ENCODE measurements around the gene ZFAND3. TPM values are rescaled to one million over a fixed set of nuclear protein-coding genes. Genes with fewer than 3 reads are reported as not detected.

Gene ZFAND3
- polyA plus RNA-seq, 3 donors = 11.5 to 21.1 (median 11.7) TPM

GRCh38 chr6:38177882-38178583 lies 358.5 kb downstream of the ZFAND3 start:
- no peak for DNase-seq
- no peak overlapping the region for H3K4me3 Mint-ChIP-seq
- H3K36me3 Mint-ChIP-seq = peaks cover 10 to 22% of the 10 kb centered on the region in 2 donors
- peaks cover 0 to 3% (median 3%) of the 10 kb centered on the region in 3 donors for H3K27me3 Mint-ChIP-seq (ENCODE audit: low read depth in 3 of 3)
- WGBS (ENCODE audit: insufficient coverage) = 90% methylated on average over 12 of the region's 14 CpGs
- Histone ChIP-seq H3K9ac (ENCODE audit: insufficient read depth, low read length, poor library complexity, severe bottlenecking) (no peak overlapping the region), H3K27me3 (ENCODE audit: control insufficient read depth in 2 of 2, insufficient read depth in 2 of 2, low read length in 2 of 2) (no peaks in the 10 kb centered on the region), H4K20me1 (ENCODE audit: insufficient read depth, low read length) (no peaks in the 10 kb centered on the region), H3K36me3 (replicated peaks in 1 of 2; ENCODE audit: control insufficient read depth in 1 of 2, insufficient read depth in 2 of 2, low read length in 2 of 2) (no peaks in the 10 kb centered on the region), H2AFZ (ENCODE audit: insufficient read depth, low read depth, low read length, poor library complexity, severe bottlenecking) (no peak overlapping the region), H3K4me3 (replicated peaks in 1 of 3; ENCODE audit: low read depth in 2 of 3, low read length in 3 of 3) (no peak overlapping the region), H3K79me2 (ENCODE audit: insufficient read depth, low read length) (no peaks in the 10 kb centered on the region), H3K27ac (ENCODE audit: low read depth in 1 of 2, low read length in 2 of 2) (no peak overlapping the region), H3K4me2 (replicated peaks; ENCODE audit: extremely low read depth, low read length, poor library complexity, severe bottlenecking) (no peak overlapping the region), H3K9me3 (replicated peaks in 1 of 2; ENCODE audit: control insufficient read depth in 1 of 2, insufficient read depth in 1 of 2, low read length in 2 of 2) (no peaks in the 10 kb centered on the region), H3K4me1 (ENCODE audit: control insufficient read depth in 1 of 2, insufficient read depth in 2 of 2, low read length in 2 of 2) (no peaks in the 10 kb centered on the region)
- peaks cover 0 to 1% (median 0%) of the 10 kb centered on the region in 7 donors for H3K9me3 Mint-ChIP-seq
- TF ChIP-seq, protein P1, sequence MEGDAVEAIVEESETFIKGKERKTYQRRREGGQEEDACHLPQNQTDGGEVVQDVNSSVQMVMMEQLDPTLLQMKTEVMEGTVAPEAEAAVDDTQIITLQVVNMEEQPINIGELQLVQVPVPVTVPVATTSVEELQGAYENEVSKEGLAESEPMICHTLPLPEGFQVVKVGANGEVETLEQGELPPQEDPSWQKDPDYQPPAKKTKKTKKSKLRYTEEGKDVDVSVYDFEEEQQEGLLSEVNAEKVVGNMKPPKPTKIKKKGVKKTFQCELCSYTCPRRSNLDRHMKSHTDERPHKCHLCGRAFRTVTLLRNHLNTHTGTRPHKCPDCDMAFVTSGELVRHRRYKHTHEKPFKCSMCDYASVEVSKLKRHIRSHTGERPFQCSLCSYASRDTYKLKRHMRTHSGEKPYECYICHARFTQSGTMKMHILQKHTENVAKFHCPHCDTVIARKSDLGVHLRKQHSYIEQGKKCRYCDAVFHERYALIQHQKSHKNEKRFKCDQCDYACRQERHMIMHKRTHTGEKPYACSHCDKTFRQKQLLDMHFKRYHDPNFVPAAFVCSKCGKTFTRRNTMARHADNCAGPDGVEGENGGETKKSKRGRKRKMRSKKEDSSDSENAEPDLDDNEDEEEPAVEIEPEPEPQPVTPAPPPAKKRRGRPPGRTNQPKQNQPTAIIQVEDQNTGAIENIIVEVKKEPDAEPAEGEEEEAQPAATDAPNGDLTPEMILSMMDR (IDR thresholded peaks at IDR 0.05) = no peak
- H3K27ac Mint-ChIP-seq = peak overlapping the region in 1 of 7 donors; percentile 66
- H3K4me1 Mint-ChIP-seq = no peaks in the 10 kb centered on the region
- intact Hi-C loops (cut with micrococcal nuclease) = no loop called here

- Histone ChIP-seq H3K9me3 (replicated peaks in 1 of 2; ENCODE audit: control insufficient read depth in 1 of 2, insufficient read depth in 1 of 2, low read length in 2 of 2) (no peaks in the 10 kb centered on the region), H3K79me2 (ENCODE audit: insufficient read depth, low read length) (no peaks in the 10 kb centered on the region), H3K4me1 (ENCODE audit: control insufficient read depth in 1 of 2, insufficient read depth in 2 of 2, low read length in 2 of 2) (no peaks in the 10 kb centered on the region), H3K27me3 (ENCODE audit: control insufficient read depth in 2 of 2, insufficient read depth in 2 of 2, low read length in 2 of 2) (no peaks in the 10 kb centered on the region), H4K20me1 (ENCODE audit: insufficient read depth, low read length) (no peaks in the 10 kb centered on the region), H3K36me3 (replicated peaks in 1 of 2; ENCODE audit: control insufficient read depth in 1 of 2, insufficient read depth in 2 of 2, low read length in 2 of 2) (no peaks in the 10 kb centered on the region), H3K27ac (ENCODE audit: low read depth in 1 of 2, low read length in 2 of 2) (no peak overlapping the region), H3K4me3 (replicated peaks in 1 of 3; ENCODE audit: low read depth in 2 of 3, low read length in 3 of 3) (no peak overlapping the region), H3K4me2 (replicated peaks; ENCODE audit: extremely low read depth, low read length, poor library complexity, severe bottlenecking) (no peak overlapping the region), H3K9ac (ENCODE audit: insufficient read depth, low read length, poor library complexity, severe bottlenecking) (no peak overlapping the region), H2AFZ (ENCODE audit: insufficient read depth, low read depth, low read length, poor library complexity, severe bottlenecking) (no peak overlapping the region)
- Mint-ChIP-seq H3K4me3 (no peak overlapping the region), H3K4me1 (no peaks in the 10 kb centered on the region), H3K27me3 (ENCODE audit: low read depth in 3 of 3) (peaks cover 0 to 3% (median 3%) of the 10 kb centered on the region in 3 donors), H3K27ac (no peak overlapping the region), H3K36me3 (peaks cover 8 to 19% of the 10 kb centered on the region in 2 donors), H3K9me3 (peaks cover 0 to 1% (median 0%) of the 10 kb centered on the region in 7 donors)
- WGBS (ENCODE audit: insufficient coverage) = no CpG with 5 or more reads among the region's 2 CpGs
- intact Hi-C loops (cut with micrococcal nuclease) = no loop called here
- no peak for DNase-seq
- TF ChIP-seq, protein P1 (IDR thresholded peaks at IDR 0.05) = no peak
Measured at GRCh38 chr6:38178584-38178886, 359.0 kb downstream of the ZFAND3 start.

Measured in CD14-positive monocyte (primary cell).